HG03060 (cell line): ENCODE measurements around the gene PHOSPHO1.
"Not testable (repeated sequence)": the region's sequence is repeated elsewhere in the genome, so short reads cannot be mapped to it uniquely, and the experiment has no call there.

Source experiments
- ATAC-seq: cut with Tn5 transposase; IDR thresholded peaks from one replicate; pipeline ENCODE4 v1.9.1; 2021; ENCODE audit warnings: low read depth, moderate number of reproducible peaks; ENCODE audit not compliant: unreplicated experiment

The PHOSPHO1 gene

DNA sequence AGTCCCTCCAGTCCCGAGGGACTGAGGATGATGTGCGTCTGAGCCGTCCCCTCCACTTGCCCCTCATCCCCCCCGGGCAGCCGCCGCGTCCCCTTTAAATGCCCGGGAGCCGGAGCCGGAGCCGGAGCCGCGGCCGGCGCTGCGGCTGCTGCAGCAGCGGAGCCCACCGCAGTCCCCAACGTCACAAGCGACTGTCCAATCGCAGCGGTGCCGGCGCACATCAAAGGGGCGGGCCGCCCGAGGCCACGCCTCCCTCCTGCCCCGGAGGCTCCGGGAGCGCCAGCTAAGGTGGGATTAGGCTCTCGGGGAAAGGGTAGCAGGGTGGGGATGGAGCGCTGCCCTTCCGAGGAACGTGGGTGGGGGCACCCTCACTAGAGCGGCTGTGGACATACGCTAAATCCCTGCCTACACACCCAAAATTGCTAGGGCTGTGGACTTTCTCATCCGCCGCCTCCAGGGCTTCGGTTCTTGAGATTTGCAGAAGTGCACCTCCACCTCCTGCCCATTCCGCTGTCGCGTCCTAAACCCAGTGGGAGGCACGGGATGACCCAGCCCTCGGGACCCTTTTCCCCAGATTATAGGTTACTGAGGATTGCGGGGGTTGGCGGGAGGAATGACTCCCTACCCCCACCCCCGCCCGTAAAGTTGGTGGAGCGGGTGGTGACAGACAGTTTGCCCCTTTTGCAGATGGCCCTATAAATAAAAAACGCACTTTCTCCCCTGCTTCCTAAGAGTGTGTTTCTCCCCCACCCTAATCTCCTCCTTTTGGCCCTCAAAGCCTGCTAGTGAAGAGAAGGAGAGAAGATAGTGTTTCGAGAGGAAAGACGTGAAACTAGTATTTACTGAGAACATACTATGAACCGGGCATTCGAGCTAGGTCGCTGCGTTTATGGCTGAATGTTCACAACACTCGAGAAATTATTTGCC, at the start of gene PHOSPHO1:
TSS of gene PHOSPHO1 (minus strand) at position 152 of the 927 bp plus-strand sequence. CDS start 4,096 bp downstream, outside the sequence.
- no peak for ATAC-seq

DNA sequence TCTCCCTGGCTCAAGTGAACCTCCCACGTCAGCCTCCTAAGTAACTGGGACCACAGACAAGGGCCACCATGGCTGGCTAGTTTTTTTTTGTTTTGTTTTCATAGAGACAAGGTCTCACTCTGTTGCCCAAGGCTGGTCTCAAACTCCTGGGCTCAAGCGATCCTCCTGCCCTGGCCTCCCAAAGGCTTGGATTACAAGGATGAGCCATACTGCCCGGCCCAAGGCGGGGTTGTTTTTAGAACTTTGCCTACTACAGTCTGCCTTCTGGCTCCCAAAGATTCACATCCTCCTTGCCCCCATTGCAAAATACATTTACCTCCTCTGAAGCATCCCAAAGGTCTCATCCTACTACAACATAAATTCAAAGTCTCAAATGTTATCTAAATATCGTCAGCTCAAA, 49.5 kb upstream of the PHOSPHO1 start:
- no peak for ATAC-seq

GRCh38 chr17:49279263-49280015, 48.9 kb upstream of the PHOSPHO1 start:
- not testable (repeated sequence) for ATAC-seq

DNA sequence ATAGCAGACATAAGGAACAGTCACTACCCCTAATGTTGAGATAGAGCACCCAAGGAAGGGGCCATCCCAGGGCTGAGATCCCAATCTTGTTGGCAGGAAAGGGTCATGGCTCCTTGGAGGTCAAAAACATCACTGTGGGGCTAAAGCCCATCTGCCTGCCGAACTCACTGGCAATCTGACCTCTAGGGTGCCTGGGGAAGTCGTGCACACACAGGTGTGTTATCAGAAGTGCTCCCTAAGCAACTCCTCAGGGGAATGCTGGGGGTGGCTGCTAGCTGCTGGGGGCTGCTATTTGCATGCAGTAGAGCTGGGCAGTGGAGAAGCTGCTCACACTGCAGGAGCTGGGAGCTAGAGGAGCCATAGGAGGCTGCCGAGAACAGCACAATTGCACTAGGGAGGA, 47.5 kb upstream of the PHOSPHO1 start:
- no peak for ATAC-seq

DNA sequence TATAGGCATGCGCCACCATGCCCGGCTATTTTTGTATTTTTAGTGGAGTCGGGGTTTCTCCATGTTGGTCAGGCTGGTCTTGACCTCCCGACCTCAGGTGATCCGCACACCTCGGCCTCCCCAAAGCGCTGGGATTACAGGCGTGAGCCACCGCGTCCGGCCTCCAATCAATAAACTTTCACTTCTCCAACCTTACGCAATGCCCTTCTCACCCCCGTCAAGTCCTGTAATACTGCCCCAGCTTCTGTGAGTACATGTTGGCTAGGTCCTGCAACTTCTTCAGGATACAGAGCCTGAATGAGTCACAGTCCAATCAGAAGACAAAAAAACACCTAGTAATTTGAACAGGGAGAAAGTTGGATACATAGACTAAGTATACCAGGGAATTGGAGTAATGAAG, 47.1 kb upstream of the PHOSPHO1 start:
- no peak for ATAC-seq

GRCh38 chr17:49275981-49276380, 45.4 kb upstream of the PHOSPHO1 start:
- ATAC-seq: not testable (repeated sequence)

DNA sequence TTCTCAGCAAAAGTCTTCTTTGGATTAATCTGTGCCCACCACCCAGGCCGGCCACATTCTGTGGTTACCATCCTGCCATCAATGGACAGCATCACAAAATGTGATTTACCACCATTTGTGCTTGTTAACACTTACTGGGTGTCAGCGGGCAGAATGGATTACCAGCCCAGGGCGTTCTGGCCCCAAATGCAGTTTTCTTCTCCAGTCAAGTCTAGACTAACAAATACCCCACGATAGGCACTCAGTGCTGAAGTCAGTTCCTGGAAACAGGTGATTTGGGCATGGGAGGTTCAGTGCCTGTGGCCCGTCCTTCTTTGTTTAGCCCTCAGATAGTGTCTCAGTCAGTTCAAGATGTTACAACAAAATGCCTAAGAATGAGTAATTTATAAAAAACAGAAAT, 38.8 kb upstream of the PHOSPHO1 start:
- ATAC-seq: no peak

DNA sequence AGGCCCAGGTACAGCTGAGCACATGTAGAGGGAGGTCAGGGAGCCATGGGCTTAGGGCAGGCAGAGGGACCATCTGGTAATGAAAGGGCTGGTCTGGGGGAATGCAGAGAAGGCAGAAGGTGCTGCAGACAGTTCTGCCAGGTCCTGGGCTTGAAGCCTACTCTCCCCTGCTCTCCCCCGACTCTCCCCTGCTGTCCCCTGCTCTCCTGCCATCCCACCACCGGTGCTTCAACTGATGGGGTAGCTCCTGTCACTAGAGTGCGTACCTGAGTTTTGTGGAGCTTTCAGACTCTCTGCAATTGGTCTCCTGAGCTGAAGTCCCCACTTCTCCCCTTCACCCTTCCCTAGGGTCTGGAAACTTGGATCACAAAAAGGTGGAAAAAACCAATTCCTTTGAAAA, 37.3 kb upstream of the PHOSPHO1 start:
- no peak for ATAC-seq

DNA sequence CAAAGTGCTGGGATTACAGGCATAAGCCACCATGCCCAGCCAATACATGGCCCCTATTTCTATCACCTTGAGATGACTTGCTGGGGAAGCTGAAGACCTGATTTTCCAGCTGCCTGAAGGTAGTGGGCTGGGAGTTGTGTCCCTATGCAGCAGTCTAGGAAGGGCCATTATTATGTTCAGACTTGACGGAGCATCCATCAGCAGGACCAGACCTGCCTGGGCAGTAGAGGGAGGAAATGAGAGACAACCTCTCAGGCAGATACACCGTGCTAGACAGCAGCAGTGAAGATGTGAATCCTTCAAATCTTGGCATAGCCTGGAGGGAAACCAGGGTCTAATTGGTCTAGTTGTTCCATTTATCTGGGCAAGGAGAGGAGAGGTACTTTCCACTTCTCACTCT, 35.6 kb upstream of the PHOSPHO1 start:
- ATAC-seq: no peak

DNA sequence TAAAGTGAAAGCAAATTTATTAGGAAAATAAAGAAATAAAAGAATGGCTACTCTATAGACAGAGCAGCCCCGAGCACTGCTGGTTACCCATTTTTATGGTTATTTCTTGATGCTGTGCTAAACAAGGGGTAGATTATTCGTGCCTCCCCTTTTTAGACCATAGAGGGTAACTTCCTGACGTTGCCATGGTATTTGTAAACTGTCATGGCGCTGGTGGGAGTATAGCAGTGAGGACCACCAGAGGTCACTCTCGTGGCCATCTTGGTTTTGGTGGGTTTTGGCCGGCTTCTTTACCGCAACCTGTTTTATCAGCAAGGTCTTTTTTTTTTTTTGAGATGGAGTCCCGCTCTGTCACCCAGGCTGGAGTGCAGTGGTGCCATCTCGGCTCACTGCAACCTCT, 31.0 kb upstream of the PHOSPHO1 start:
- not testable (repeated sequence) for ATAC-seq

- no peak for ATAC-seq
These were observed 30.3 kb upstream of the PHOSPHO1 start for GRCh38 chr17:49260817-49261291.

- no peak for ATAC-seq
These were observed 29.6 kb upstream of the PHOSPHO1 start for GRCh38 chr17:49260011-49260816.

DNA sequence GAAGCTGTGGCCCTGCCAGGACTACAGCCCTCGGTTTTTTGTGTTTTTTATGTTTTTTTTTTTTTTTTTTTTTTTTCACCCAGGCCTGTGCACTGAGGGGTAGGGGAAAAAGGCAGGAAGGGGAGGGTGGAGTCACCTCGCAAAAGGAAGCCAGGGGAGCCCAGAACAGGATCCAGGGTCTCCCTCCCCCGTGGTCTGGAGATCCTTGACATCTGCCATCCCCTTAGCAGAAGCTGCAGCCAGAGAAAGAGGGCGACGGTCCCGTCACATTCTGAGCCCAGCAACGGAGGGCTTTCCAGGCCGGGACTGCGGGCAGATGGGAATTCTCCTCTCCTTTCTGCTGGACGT, 29.1 kb upstream of the PHOSPHO1 start:
- ATAC-seq: no peak

GRCh38 chr17:49258394-49258793, 27.8 kb upstream of the PHOSPHO1 start:
- no peak for ATAC-seq

DNA sequence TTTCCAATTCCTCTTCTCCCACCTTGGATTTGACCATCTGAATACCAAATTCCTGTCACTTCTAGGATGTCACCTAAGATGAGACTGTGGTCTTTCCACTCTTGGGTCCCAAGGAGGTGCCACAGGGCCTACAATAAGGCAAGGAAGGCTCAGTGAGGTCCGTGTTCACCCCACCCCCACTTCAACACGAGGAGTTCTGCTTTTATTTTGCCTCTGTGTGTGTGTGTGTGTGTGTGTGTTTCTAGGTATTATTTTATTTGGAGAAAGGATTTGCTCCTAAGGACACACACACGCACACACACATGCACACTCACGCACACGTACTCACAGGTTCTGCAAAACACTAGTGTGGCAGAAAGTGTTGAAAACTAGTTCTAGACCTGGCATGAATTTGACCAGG, 24.5 kb upstream of the PHOSPHO1 start:
- ATAC-seq: no peak

DNA sequence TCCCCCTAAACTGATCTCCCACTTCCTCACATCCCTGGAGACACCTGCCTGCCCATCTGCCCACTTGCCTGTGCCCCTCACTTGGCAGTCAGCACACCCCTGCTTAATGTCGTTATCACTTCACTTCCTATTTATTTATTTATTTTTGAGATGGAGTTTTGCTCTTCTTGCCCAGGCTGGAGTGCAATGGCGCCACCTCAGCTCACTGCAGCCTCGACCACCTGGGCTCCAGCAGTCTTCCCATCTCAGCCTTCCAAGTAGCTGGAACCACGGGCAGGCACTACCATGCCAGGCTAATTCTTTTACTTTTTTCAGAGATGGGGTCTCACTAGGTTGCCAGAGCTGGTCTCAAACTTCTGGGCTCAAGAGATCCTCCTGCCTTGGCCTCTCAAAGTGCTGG, 23.5 kb upstream of the PHOSPHO1 start:
- ATAC-seq: no peak

DNA sequence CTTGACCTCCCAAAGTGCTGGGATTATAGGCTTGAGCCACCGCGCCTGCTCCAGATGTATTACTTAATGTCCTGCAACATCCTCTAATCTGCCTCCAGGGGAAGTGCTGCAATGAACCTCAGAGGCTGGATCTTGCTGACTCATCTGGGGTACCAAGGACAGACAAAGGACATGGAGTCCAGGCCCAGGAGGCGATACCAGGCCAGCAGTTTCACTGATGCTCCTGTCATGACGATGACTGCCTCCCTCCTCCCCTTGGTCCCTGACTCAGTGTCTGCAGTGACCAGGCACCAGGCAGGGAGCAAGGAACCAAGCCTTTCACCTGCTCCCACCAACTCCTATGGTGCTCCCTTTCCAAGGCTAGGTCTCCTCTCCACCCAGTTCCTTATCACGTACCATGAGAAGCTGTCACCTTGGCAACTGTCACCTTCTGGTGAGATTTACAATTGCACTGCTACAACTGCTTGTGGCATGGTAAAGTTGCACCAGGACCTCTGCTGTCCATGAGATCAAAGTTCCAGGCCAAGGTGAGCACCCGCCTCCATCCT, 21.6 kb upstream of the PHOSPHO1 start:
- ATAC-seq: no peak

- ATAC-seq: no peak
These were observed 19.4 kb upstream of the PHOSPHO1 start for GRCh38 chr17:49249890-49250522.

- no peak for ATAC-seq
These were observed 18.8 kb upstream of the PHOSPHO1 start for GRCh38 chr17:49249292-49249794.

- ATAC-seq: no peak
These were observed 17.4 kb upstream of the PHOSPHO1 start for GRCh38 chr17:49247944-49248343.
